Common myeloid progenitor, CD34-positive (primary cell): ENCODE measurements around the gene KRT39.

Experiments used
- CTCF ChIA-PET: fragments of 350-600 bp; sonication (Branson Sonifier 250); formaldehyde crosslinking; loops from one replicate; lab custom pipeline; 2021; ENCODE audit warnings: antibody characterized with exemption; lab: Charles Lee
- POLR2A ChIA-PET: fragments of 350-600 bp; sonication (Branson Sonifier 250); formaldehyde crosslinking; loops from one replicate; lab custom pipeline; 2021; ENCODE audit warnings: antibody characterized with exemption; lab: Charles Lee
- DNase-seq, 3 donors: peaks; one replicate each; pipeline versions ENCODE4 v3.0.0 to v3.0.0-alpha.2; 2013
- H3K27ac ChIP-seq, 2 experiments: 1 replicate in 1 of 2; 2 replicates in 1 of 2; pipeline ENCODE4 v1.7.0; 2013; ENCODE audit warnings: inconsistent platforms in 2 of 2, low read length in 2 of 2, mild to moderate bottlenecking in 2 of 2, low read depth in 1 of 2, moderate library complexity in 1 of 2; ENCODE audit not compliant: severe bottlenecking in 2 of 2, insufficient read depth in 1 of 2, poor library complexity in 1 of 2
- H3K27me3 ChIP-seq, 5 experiments: replicated peaks in 2 of 5; 1 replicate in 3 of 5; 2 replicates in 2 of 5; pipeline versions ENCODE4 v1.6.1 to v1.7.0; 2013; ENCODE audit warnings: low read length in 4 of 5, mild to moderate bottlenecking in 2 of 5, moderate library complexity in 2 of 5, inconsistent platforms in 1 of 5; ENCODE audit not compliant: insufficient read depth in 5 of 5, control insufficient read depth in 4 of 5
- H3K36me3 ChIP-seq, 4 experiments: 1 replicate in 2 of 4; 2 replicates in 2 of 4; pipeline versions ENCODE4 v1.6.1 to v1.7.0; 2013; ENCODE audit warnings: low read length in 3 of 4, control low read depth in 1 of 4, mild to moderate bottlenecking in 1 of 4; ENCODE audit not compliant: control insufficient read depth in 4 of 4, insufficient read depth in 4 of 4
- H3K4me1 ChIP-seq, 4 experiments: 1 replicate in 3 of 4; 2 replicates in 1 of 4; pipeline versions ENCODE4 v1.6.1 to v1.7.1; 2013; ENCODE audit warnings: low read length in 3 of 4, mild to moderate bottlenecking in 3 of 4, control low read depth in 1 of 4, inconsistent platforms in 1 of 4, moderate library complexity in 1 of 4; ENCODE audit not compliant: control insufficient read depth in 4 of 4, insufficient read depth in 4 of 4; ENCODE audit errors: control extremely low read depth in 1 of 4
- H3K4me3 ChIP-seq, 7 experiments: 1 replicate in 4 of 7; 2 replicates in 3 of 7; pipeline versions ENCODE4 v1.5.1 to v1.7.0; 2013; ENCODE audit warnings: mild to moderate bottlenecking in 7 of 7, low read length in 6 of 7, moderate library complexity in 6 of 7, inconsistent platforms in 2 of 7, low read depth in 2 of 7, control low read depth in 1 of 7; ENCODE audit not compliant: insufficient read depth in 4 of 7, control insufficient read depth in 1 of 7; ENCODE audit errors: extremely low read depth in 1 of 7
- H3K9me3 ChIP-seq, 5 experiments: 1 replicate in 4 of 5; 2 replicates in 1 of 5; pipeline versions ENCODE4 v1.6.1 to v1.7.1; 2013; ENCODE audit warnings: low read length in 4 of 5, mild to moderate bottlenecking in 2 of 5, inconsistent platforms in 1 of 5, low read depth in 1 of 5, moderate library complexity in 1 of 5; ENCODE audit not compliant: control insufficient read depth in 4 of 5, insufficient read depth in 2 of 5; ENCODE audit errors: control extremely low read depth in 1 of 5
- WGBS: methylation state at CpG from one replicate; pipeline ENCODE4 v1.1.5; 2013; ENCODE audit not compliant: insufficient coverage; 5-methylcytosine and 5-hydroxymethylcytosine counted together

The KRT39 gene

GRCh38 chr17:40947929-40948328, 18.8 kb downstream of the KRT39 start:
- WGBS = 43% methylated on average over 1 of the region's 2 CpGs
- Histone ChIP-seq H3K27me3 (peaks cover 3 to 32% (median 5%) of the 10 kb centered on the region in 5 experiments), H3K9me3 (no peaks in the 10 kb centered on the region), H3K36me3 (no peaks in the 10 kb centered on the region), H3K4me3 (no peak overlapping the region), H3K27ac (no peak overlapping the region), H3K4me1 (no peaks in the 10 kb centered on the region)
- CTCF ChIA-PET = no interaction called here
- POLR2A ChIA-PET = no interaction called here
- DNase-seq = no peak

DNA sequence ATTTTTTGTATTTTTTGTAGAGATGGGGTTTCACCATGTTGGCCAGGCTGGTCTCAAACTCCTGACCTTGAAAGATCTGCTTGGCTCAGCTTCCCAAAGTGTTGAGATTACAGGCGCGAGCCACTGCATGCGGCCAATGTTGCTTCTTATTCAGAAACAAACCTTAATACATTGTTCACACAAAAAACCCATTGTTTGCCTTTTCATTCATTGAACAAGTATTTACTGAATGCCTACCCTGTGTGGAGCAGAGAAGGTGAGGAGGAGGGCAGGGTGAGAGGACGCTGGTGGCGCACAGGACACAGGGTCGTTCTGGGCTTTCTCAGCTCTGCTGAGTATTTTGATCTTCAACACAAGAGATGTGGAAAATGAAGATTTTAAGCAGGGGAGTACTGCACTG, 21.3 kb downstream of the KRT39 start:
- ChIA-PET POLR2A (no interaction called here), CTCF (no interaction called here)
- Histone ChIP-seq H3K4me3 (no peak overlapping the region), H3K36me3 (no peaks in the 10 kb centered on the region), H3K27me3 (peaks cover 2 to 27% (median 5%) of the 10 kb centered on the region in 5 experiments), H3K4me1 (no peaks in the 10 kb centered on the region), H3K9me3 (no peaks in the 10 kb centered on the region), H3K27ac (no peak overlapping the region)
- WGBS = 92% methylated on average over 2 of the region's 6 CpGs
- no peak for DNase-seq

DNA sequence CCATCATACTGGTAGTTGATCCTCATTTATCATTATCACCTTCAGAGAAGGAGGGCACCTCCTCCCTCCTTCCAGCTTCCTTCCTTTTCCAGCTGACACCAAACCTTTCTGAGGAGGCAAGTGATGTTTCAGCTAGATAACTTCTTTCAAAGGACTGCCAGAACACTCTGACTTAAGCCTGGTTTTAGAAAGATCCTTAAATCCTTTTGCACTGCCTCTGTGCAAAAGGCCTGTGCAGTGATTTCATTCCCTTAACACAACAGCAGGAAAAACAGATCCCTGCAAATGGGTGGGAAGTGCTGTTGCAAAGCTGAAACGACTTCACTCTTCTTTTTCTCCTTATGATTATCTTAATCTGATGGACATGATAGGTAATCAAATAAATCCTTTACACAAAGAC, 22.2 kb downstream of the KRT39 start:
- POLR2A ChIA-PET = no interaction called here

GRCh38 chr17:40942553-40942952, 24.2 kb downstream of the KRT39 start:
- no peaks in the 10 kb centered on the region for H3K36me3 ChIP-seq
- WGBS = 79% methylated on average over 3 of the region's 3 CpGs
- ChIA-PET CTCF (no interaction called here), POLR2A (no interaction called here)
- no peak overlapping the region for H3K27ac ChIP-seq
- peaks cover 0 to 7% (median 0%) of the 10 kb centered on the region in 5 experiments for H3K27me3 ChIP-seq
- H3K4me3 ChIP-seq = no peak overlapping the region
- H3K4me1 ChIP-seq = no peaks in the 10 kb centered on the region
- no peaks in the 10 kb centered on the region for H3K9me3 ChIP-seq
- DNase-seq = no peak

More for the DNA sequence above, 22.2 kb downstream of the KRT39 start:
- Histone ChIP-seq H3K27me3 (peaks cover 2 to 20% (median 3%) of the 10 kb centered on the region in 5 experiments), H3K36me3 (no peaks in the 10 kb centered on the region), H3K4me1 (no peaks in the 10 kb centered on the region), H3K9me3 (no peaks in the 10 kb centered on the region), H3K27ac (no peak overlapping the region), H3K4me3 (no peak overlapping the region)
- CTCF ChIA-PET = no interaction called here
- no peak for DNase-seq
- no CpG with 5 or more reads among the region's 1 CpG for WGBS

- POLR2A ChIA-PET = no interaction called here
- WGBS = 100% methylated on average over 3 of the region's 6 CpGs
- no peaks in the 10 kb centered on the region for H3K4me1 ChIP-seq
Observed at GRCh38 chr17:40940266-40940665, 26.5 kb downstream of the KRT39 start.

DNA sequence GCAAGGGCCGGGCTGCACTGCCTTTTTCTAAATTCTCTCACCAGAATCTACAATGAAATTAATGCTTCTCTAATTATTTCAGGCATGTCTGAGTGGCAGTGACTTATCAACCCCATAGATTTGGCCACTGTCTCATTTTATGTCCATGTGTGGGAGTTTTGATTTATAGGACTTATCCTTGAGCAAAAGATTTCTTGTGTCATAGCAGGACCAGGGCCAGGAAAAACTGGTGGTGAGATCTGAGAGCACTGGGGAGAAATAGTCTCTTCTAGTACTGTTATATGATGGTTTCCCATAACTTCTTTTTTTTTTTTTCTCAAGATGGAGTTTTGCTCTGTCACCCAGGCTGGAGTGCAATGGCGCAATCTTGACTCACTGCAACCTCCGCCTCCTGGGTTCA, 27.8 kb downstream of the KRT39 start:
- CTCF ChIA-PET = no interaction called here

More at GRCh38 chr17:40940266-40940665, 26.5 kb downstream of the KRT39 start:
- no peak overlapping the region for H3K27ac ChIP-seq
- CTCF ChIA-PET = no interaction called here
- H3K27me3 ChIP-seq = peaks cover 0 to 1% (median 0%) of the 10 kb centered on the region in 5 experiments
- no peaks in the 10 kb centered on the region for H3K9me3 ChIP-seq
- H3K4me3 ChIP-seq = no peak overlapping the region
- no peaks in the 10 kb centered on the region for H3K36me3 ChIP-seq
- DNase-seq = no peak

DNA sequence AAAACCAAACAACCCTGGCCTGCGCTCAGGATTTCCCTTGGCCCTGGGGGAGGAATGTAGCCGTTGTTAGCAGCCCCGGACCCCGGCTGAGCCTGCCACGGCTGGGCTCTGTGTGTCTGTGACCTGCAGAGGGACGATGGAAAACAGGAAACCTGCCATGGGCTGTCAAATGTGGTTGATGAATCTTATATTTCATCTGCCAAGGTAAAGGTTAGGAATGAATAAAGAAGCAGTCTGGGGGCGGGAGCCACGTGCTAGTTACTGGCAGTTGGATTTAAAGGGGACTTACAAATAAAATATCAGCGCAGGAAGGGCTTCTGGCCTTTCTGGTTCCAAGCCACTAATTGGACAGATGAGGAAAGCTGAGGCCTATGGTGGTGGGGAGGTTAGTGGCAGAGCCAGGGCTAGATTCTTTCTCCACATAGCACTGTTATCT, 29.3 kb downstream of the KRT39 start, which contains the start of gene KRT23:
Gene KRT23, minus strand, starts transcription at position 263 of the 436 bp plus-strand sequence. CDS start 1,043 bp downstream, outside the sequence.
- Histone ChIP-seq H3K4me3 (no peak within 1 kb of the TSS), H3K27ac (no peak within 1 kb of the TSS), H3K4me1 (no peaks in the 10 kb centered on the region), H3K36me3 (no peaks in the 10 kb centered on the region), H3K27me3 (peaks cover 0 to 5% (median 2%) of the 10 kb centered on the region in 5 experiments), H3K9me3 (no peaks in the 10 kb centered on the region)
- POLR2A ChIA-PET = no interaction called here
- DNase-seq = no peak
- CTCF ChIA-PET = no interaction called here
- WGBS = 79% methylated on average over 9 of the region's 9 CpGs

More for the DNA sequence above, 27.8 kb downstream of the KRT39 start:
- Histone ChIP-seq H3K27me3 (peaks cover 0 to 5% (median 0%) of the 10 kb centered on the region in 5 experiments), H3K9me3 (no peaks in the 10 kb centered on the region), H3K27ac (no peak overlapping the region), H3K4me1 (no peaks in the 10 kb centered on the region), H3K36me3 (no peaks in the 10 kb centered on the region), H3K4me3 (no peak overlapping the region)
- DNase-seq = no peak
- POLR2A ChIA-PET = no interaction called here
- 100% methylated on average over 1 of the region's 3 CpGs for WGBS
